ENCODE data around the gene RPL36A. TPM values are rescaled to one million over a fixed set of nuclear protein-coding genes. Genes with fewer than 3 reads are reported as not detected.
A peak's percentile ranks its signal among the peaks of the same experiment; 100 is the strongest.

Gene RPL36A
- total RNA-seq (2022) (238 and 239 TPM in 2 replicates), Bru-seq, nascent RNA (percentile 95 among the genes with signal in this experiment), BruChase-seq, experiment 1, labeled RNA remaining after a 6-hour chase (percentile 86 among the genes with signal in this experiment), BruChase-seq, experiment 2, labeled RNA remaining after a 2-hour chase (percentile 82 among the genes with signal in this experiment)
- long read RNA-seq, transcript RPL36A-203 (5 exons, 910 nt): major isoform, 258 of 293 reads
- long read RNA-seq, transcript RPL36A-207 (2 exons, 373 nt): minor isoform, 12 of 293 reads
- long read RNA-seq, partial matches to known transcripts: 9 of 293 reads
- long read RNA-seq, other reads (novel, unspliced or antisense): 10 of 293 reads

DNA sequence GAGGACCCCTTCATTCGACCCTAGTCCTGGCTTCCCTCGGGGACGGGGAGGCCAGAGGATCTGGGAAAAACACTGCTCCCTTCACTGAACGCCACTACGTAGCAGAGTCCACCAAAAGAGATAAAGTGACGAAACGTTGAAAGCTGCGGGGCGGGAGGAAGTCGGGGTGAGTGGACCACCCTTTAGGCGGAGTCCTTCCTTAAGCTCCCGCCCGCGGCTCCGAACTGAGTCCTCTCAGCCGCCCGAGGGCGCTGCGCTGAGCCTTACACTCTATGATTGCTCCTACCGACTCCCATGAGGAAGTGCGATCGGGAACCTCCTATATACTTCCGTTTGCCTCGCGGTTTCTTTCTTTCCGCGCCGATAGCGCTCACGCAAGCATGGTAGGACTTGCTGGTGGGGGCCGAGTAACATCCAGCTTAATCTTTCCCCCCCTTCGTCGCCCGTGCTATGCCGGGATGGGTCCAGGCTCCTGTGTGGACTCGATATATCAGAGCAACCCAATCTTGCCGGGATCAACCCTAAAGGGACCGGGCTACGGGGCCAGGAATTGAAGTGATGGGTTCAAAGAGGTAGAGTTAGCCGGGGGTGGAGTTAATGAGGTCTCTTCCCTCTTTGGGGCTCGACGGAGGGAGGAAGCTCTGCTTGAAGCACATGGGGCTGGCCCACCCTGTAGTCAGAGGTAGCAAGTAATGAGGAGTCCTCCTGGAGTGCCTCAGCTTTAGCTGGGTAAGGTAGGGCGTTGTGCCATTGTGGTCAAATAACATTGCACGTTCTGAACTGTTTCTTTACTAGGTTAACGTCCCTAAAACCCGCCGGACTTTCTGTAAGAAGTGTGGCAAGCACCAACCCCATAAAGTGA lies at the start of gene RPL36A:
Gene RPL36A (plus strand): TSS at position 348 of the 862 bp plus-strand sequence. CDS start 33 bp downstream, at position 381.
- Mint-ChIP-seq H3K27ac (ENCODE audit: unreplicated experiment) (peak within 1 kb of the TSS; percentile 96), H3K9me3 (ENCODE audit: low read depth, unreplicated experiment) (no peaks in the 10 kb centered on the region), H3K4me3 (ENCODE audit: low read depth, unreplicated experiment) (peak within 1 kb of the TSS; percentile 88), H3K27me3 (ENCODE audit: unreplicated experiment) (peaks cover 11% of the 10 kb centered on the region), H3K36me3 (ENCODE audit: insufficient read depth, unreplicated experiment) (peaks cover 51% of the 10 kb centered on the region), H3K4me1 (ENCODE audit: low read depth, unreplicated experiment) (peaks cover 15% of the 10 kb centered on the region)
- TF ChIP-seq, protein P1, sequence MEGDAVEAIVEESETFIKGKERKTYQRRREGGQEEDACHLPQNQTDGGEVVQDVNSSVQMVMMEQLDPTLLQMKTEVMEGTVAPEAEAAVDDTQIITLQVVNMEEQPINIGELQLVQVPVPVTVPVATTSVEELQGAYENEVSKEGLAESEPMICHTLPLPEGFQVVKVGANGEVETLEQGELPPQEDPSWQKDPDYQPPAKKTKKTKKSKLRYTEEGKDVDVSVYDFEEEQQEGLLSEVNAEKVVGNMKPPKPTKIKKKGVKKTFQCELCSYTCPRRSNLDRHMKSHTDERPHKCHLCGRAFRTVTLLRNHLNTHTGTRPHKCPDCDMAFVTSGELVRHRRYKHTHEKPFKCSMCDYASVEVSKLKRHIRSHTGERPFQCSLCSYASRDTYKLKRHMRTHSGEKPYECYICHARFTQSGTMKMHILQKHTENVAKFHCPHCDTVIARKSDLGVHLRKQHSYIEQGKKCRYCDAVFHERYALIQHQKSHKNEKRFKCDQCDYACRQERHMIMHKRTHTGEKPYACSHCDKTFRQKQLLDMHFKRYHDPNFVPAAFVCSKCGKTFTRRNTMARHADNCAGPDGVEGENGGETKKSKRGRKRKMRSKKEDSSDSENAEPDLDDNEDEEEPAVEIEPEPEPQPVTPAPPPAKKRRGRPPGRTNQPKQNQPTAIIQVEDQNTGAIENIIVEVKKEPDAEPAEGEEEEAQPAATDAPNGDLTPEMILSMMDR (IDR thresholded peaks at IDR 0.05; ENCODE audit: unreplicated experiment): peak; percentile 59
- intact Hi-C loops (cut with micrococcal nuclease; ENCODE audit: unreplicated experiment): loop anchor here (2.0 kb wide), 1 partner anchor 18 kb away; the partner anchor contains the start of gene HNRNPH2
- CTCF ChIA-PET: interaction anchor here (0.6 to 1.0 kb wide), 5 partner anchors 11 to 42 kb away, joined by 3 to 5 read pairs (median 3); partner anchors contain the start of gene TIMM8A
- DNase-seq: peak; percentile 85
- TSS peak; percentile 64 for BruUV-seq (replicated peaks)

DNA sequence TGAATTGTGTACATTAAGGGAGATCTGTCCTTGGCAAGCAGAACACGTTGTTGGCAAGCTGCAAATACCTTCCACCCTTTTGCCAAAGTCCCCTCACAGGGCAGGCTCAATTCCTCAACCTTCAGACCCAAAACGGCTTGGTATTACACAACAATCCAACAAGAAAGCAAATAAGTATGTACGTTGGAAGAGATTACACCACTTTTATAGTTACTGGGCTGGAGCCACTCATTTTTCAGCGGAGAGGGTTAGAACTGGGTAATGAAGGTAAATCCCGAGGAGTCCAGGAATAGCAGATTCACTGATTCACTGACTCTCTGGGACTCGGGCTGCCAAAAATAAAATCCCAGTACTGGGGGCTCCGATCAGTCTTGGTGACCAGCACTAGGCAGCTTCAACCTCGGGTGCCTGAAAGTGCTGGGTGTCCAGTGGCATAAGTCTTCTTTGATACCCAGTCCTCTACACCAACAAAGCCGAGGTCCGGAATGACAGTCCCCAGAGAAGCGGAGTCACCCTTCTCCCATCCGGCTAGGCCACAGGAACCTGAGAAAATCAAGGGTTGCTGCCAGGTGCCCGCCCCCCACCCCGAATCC lies 42.9 kb upstream of the RPL36A start:
- Mint-ChIP-seq H3K9me3 (ENCODE audit: low read depth, unreplicated experiment) (no peaks in the 10 kb centered on the region), H3K27me3 (ENCODE audit: unreplicated experiment) (no peaks in the 10 kb centered on the region), H3K36me3 (ENCODE audit: insufficient read depth, unreplicated experiment) (peaks cover 38% of the 10 kb centered on the region), H3K4me1 (ENCODE audit: low read depth, unreplicated experiment) (peaks cover 10% of the 10 kb centered on the region), H3K27ac (ENCODE audit: unreplicated experiment) (peak overlapping the region; percentile 79), H3K4me3 (ENCODE audit: low read depth, unreplicated experiment) (peak overlapping the region; percentile 87)
- intact Hi-C loops (cut with micrococcal nuclease; ENCODE audit: unreplicated experiment): no loop called here
- TF ChIP-seq, protein P1 (IDR thresholded peaks at IDR 0.05; ENCODE audit: unreplicated experiment): no peak
- CTCF ChIA-PET: interaction anchor here (2.0 kb wide), 1 partner anchor 43 kb away, joined by 5 read pairs; no protein-coding TSS in a partner anchor
- TSS peak; percentile 63 for BruUV-seq (replicated peaks)
- no peak for DNase-seq

DNA sequence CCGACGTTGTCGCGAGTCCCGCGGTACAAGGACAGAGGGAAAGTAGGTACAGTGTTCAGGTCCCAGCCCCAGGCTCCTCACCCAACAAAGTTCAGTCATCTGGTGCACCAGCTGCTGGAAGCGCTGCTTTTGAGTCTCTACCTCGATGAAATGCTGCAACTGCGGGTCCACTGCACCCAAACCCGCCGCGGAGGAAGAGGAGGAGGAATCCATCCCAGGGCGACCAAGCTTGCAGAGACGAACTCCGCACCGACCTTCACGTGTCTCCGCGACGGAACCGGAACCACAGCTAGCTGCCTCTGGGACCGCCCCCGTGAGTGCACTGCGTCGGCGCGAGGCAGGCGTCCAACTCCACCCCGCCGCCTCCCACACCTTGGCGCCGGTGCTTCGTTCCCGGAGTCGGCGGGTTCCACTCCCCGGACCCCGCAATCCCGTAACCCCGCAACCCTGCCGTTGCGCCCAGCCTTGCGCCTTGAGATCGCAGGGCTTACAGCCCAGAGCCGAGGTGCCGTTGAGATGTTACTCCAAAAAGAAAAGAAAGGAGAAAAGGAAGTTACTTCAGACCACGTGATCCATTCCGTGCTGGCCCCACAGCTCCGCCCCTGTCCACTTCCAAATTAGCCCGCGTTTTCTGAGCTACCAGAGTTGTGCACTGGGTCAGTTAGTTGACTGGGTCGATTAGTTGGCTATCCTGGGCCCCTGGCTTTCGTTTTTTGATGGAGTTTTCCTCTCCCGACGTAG lies 42.2 kb upstream of the RPL36A start, which contains the start of gene TIMM8A:
Gene TIMM8A (minus strand): TSS at position 291 of the 741 bp plus-strand sequence. CDS start 78 bp downstream, at position 213.
- Mint-ChIP-seq H3K9me3 (ENCODE audit: low read depth, unreplicated experiment) (no peaks in the 10 kb centered on the region), H3K27me3 (ENCODE audit: unreplicated experiment) (no peaks in the 10 kb centered on the region), H3K4me3 (ENCODE audit: low read depth, unreplicated experiment) (peak within 1 kb of the TSS; percentile 87), H3K27ac (ENCODE audit: unreplicated experiment) (peak within 1 kb of the TSS; percentile 79), H3K36me3 (ENCODE audit: insufficient read depth, unreplicated experiment) (peaks cover 32% of the 10 kb centered on the region), H3K4me1 (ENCODE audit: low read depth, unreplicated experiment) (peaks cover 10% of the 10 kb centered on the region)
- TF ChIP-seq, protein P1 (IDR thresholded peaks at IDR 0.05; ENCODE audit: unreplicated experiment): no peak
- intact Hi-C loops (cut with micrococcal nuclease; ENCODE audit: unreplicated experiment): no loop called here
- CTCF ChIA-PET: interaction anchor here (2.0 kb wide), 1 partner anchor 42 kb away, joined by 5 read pairs; no protein-coding TSS in a partner anchor
- peak; percentile 81 for DNase-seq
- BruUV-seq (replicated peaks): TSS peak; percentile 93

All from Calu3 (cell line).